ENCODE results near the gene OSCAR.
A peak's percentile ranks its signal among the peaks of the same experiment; 100 is the strongest.
"Not testable (repeated sequence)": the region's sequence is repeated elsewhere in the genome, so short reads cannot be mapped to it uniquely, and the experiment has no call there.

The OSCAR gene

DNA sequence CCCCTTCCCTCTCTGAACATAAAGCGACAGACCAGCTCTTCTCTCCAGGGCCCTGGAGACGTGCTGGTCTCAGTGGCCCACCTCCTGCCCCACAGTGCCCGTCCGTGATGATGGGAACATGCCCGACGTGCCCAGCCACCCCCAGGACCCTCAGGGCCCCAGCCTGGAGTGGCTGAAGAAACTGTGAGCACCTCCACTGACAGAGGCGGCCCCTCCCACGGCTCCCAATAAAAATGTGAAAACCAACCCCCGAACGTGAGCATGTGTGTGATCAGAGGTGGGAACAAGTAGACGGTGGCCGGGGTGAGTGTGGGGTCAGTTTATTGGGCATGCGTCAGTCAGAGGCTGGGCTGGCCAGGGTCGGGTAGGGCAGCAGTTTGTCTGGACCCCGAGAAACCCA is 6.1 kb upstream of the OSCAR start:
- DNase-seq (ENCODE audit: extremely low read depth, low read depth) = no peak
- TF ChIP-seq, protein P1, sequence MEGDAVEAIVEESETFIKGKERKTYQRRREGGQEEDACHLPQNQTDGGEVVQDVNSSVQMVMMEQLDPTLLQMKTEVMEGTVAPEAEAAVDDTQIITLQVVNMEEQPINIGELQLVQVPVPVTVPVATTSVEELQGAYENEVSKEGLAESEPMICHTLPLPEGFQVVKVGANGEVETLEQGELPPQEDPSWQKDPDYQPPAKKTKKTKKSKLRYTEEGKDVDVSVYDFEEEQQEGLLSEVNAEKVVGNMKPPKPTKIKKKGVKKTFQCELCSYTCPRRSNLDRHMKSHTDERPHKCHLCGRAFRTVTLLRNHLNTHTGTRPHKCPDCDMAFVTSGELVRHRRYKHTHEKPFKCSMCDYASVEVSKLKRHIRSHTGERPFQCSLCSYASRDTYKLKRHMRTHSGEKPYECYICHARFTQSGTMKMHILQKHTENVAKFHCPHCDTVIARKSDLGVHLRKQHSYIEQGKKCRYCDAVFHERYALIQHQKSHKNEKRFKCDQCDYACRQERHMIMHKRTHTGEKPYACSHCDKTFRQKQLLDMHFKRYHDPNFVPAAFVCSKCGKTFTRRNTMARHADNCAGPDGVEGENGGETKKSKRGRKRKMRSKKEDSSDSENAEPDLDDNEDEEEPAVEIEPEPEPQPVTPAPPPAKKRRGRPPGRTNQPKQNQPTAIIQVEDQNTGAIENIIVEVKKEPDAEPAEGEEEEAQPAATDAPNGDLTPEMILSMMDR (IDR thresholded peaks at IDR 0.05; ENCODE audit: low read depth, low read length) = no peak

DNA sequence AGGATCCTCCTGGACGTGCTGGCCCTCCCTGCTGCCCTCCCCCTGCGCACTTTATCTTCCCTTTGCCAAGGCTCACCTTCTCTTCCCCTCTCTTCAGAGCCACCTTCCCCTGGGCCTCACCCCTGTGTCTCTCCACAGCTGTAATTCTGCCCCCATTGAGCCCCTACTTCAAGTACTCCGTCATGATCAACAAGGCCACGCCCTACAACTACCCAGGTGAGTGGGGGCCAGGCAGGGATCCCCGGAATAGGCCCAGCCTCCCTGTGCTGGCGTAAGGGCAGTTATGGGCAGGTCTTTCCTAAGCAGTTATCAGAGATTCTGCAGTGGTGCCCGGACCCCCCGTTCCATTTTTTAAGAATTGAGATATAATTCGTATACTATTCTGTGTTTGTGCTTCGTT is 5.2 kb upstream of the OSCAR start:
- TF ChIP-seq, protein P1 (IDR thresholded peaks at IDR 0.05; ENCODE audit: low read depth, low read length) = no peak
- no peak for DNase-seq (ENCODE audit: extremely low read depth, low read depth)

DNA sequence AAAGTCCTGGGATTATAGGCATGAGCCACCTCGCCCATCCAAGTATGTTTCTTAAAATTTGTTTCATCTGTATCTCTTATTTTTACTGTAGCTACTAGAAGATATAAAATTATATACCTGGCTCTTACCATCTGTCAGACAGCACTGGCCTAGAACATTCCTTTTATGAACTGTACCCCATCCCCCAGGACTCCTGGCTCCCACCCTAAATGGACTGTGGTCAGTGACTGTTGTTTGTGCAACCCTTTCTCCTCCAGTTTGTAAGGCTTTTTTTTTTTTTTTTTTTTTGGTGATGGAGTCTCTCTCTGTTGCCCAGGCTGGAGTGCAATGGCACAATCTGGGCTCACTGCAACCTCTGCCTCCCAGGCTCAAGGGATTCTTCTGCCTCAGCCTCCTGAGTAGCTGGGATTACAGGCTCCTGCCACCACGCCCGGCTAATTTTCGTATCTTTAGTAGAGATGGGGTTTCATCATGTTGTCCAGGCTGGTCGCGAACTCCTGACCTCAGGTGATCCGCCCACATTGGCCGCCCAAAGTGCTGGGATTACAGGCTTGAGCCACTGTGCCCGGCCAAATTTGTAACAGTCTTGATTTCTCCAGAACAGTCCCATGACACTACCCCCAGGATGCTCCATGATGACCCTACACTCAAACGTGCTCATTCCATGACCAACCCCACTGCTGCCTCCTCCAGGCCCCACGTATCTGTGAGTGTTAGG is 4.6 kb upstream of the OSCAR start:
- TF ChIP-seq, protein P1 (IDR thresholded peaks at IDR 0.05; ENCODE audit: low read depth, low read length) = no peak

DNA sequence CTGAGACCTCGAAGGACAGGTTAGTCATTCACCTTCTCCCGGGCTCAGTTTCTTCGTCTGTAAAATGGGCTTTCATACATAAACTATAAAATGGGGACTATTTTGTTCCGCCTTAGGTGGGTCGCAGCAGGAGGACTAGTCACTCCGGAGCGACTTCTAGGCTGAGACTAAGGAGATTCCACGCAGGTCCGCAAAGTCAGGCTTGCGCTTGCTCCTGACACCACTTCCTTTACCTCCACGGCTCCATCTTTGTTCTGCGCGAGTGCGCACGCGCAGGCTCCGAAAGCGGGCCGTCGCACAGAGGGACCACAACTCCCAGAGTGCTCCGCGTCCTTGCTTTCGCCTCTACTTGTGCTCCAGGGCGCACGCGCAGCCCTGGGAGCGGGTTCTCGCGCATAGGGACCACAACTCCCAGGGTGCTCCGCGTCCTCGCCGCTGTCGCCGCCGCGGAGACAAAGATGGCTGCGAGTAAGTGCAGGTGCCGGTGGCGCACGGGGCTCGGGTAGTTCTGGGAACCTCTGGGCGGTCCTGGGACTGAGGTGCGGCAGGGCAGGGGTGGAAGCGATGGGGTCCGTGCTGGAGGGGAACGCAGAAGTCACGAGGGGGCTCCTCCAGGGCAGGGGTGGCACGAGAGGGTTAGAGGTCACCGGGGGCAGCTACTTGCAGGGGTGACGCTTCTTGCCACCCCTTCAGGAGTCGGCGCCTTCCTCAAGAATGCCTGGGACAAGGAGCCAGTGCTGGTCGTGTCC is 2.0 kb upstream of the OSCAR start, which contains the start of gene NDUFA3:
NDUFA3 (plus strand) TSS at position 435 of the 749 bp plus-strand sequence; CDS start at position 459, 24 bp downstream.
- peak; percentile 96 for DNase-seq (ENCODE audit: extremely low read depth, low read depth)
- TF ChIP-seq, protein P1 (IDR thresholded peaks at IDR 0.05; ENCODE audit: low read depth, low read length) = no peak

More for the DNA sequence above, 4.6 kb upstream of the OSCAR start:
- DNase-seq (ENCODE audit: extremely low read depth, low read depth) = no peak

DNA sequence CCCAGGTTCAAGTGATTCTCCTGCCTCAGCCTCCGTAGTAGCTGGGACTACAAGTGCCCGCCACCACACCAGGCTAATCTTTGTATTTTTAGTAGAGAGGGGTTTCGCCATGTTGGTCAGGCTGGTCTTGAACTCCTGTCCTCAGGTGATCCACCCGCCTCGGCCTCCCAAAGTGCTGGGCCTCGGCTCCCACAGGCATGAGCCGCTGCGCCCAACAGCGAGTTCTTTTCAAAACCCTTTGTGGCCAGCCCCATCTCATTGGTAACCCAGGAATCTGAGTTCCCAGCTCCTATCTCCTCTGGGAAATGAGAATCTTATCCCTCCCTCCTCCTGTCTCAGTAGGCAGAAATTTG is 724 bp downstream of the OSCAR start:
- DNase-seq (ENCODE audit: extremely low read depth, low read depth) = not testable (repeated sequence)

DNA sequence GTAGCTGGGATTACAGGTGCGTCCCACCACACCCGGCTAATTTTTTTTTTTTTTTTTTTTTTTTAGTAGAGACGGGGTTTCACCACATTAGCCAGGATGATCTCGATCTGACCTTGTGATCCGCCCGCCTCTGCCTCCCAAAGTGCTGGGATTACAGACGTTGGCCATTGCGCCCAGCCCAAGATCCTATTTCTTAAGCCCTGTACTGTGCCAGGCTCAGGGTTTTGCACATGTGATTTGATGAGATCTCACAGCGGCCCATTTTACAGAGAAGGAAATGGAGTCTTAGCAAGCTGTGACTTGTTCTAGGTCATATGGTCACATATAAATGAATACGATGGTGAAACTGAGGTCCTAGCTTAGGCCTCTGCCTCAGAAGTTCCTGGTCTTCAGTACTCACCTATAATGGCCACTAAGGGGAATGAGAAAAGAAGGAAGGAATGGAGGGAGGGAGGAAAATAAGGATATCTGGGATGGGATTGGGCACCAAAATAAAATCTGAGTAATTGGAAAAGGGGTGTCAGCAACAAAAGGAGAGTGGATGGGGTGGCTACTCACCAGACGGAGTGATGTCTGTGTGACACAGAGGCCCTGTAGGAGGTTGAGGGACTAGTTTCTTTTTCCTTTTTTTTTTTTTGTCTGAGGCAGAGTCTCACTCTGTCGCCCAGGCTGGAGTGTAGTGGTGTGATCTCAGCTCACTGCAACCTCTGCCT is 1.3 kb downstream of the OSCAR start:
- TF ChIP-seq, protein P1 (IDR thresholded peaks at IDR 0.05; ENCODE audit: low read depth, low read length) = no peak
- no peak for DNase-seq (ENCODE audit: extremely low read depth, low read depth)

DNA sequence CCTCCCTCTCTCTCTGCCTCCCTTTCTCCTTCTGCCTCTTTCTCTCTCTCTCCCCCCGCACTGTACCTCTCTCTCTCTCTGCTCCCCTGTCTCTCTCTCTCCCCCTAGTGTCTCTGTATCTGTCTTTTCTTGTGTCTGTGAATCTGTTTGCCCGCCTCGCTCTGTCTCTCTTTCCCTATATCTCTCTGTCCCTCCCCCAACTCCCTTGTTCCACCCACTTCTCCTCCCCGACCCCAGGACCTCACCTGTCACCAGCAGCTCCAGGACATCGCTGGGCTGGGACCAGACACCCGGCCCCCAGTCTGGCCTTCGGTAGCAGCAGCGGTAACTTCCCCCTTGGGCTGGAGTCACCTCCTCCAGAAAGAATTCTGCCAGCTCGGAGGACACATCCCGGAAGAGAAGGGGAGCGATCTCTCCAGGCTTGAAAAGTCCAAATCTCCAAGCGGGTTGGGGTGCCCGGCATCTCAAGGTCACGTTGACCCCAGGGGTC is 3.9 kb downstream of the OSCAR start:
- TF ChIP-seq, protein P1 (IDR thresholded peaks at IDR 0.05; ENCODE audit: low read depth, low read length) = peak; percentile 54
- peak; percentile 25 for DNase-seq (ENCODE audit: extremely low read depth, low read depth)

DNA sequence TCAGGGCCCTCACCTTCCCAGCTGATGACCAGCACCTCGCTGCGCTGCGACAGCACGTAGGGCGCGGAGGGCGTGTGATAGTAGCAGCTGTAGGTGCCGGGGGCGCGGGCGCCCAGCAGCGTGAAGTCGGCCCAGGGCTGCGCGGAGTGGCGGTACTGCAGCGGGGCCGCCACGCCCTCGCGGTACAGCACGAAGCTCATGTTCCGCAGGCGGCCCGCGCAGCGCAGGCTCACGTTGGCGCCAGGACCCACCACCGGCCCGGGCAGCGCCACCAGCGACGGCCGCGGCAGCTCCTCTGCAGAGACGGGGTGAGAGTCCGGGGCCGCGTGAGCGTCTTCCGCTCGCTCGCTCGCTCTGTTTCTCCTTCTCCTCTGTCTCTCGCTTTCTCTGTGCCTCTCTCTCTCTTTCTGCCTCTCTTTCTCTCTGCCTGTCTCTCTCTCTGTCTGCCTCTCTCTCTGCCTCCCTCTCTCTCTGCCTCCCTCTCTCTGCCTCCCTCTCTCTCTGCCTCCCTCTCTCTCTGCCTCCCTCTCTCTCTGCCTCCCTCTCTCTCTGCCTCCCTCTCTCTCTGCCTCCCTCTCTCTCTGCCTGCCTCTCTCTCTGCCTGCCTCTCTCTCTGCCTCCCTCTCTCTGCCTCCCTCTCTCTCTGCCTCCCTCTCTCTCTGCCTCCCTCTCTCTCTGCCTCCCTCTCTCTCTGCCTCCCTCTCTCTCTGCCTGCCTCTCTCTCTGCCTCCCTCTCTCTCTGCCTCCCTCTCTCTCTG is 4.6 kb downstream of the OSCAR start:
- not testable (repeated sequence) for DNase-seq (ENCODE audit: extremely low read depth, low read depth)
